Effector memory CD4-positive, alpha-beta T cell (primary cell): Measurements from ENCODE around the gene DAPK3.

Source experiments
- DNase-seq, 3 donors: peaks; one replicate each; pipeline ENCODE4 v3.0.0-alpha.2; 2020
- H3K27ac ChIP-seq: 2 replicates; pipeline ENCODE4 v1.7.0; 2013; ENCODE audit warnings: mild to moderate bottlenecking, low read length, moderate library complexity; ENCODE audit not compliant: insufficient read depth, poor library complexity, severe bottlenecking
- H3K27me3 ChIP-seq: replicated peaks from 2 replicates; pipeline ENCODE4 v1.7.0; 2013; ENCODE audit warnings: mild to moderate bottlenecking, low read length; ENCODE audit not compliant: insufficient read depth, control insufficient read depth, poor library complexity, severe bottlenecking
- H3K36me3 ChIP-seq: 2 replicates; pipeline ENCODE4 v1.7.0; 2013; ENCODE audit warnings: mild to moderate bottlenecking, low read length, moderate library complexity; ENCODE audit not compliant: control insufficient read depth, insufficient read depth
- H3K4me1 ChIP-seq: 2 replicates; pipeline ENCODE4 v1.7.0; 2013; ENCODE audit warnings: low read length, mild to moderate bottlenecking; ENCODE audit not compliant: control insufficient read depth, insufficient read depth, poor library complexity, severe bottlenecking
- H3K4me3 ChIP-seq: 2 replicates; pipeline ENCODE4 v1.7.0; 2013; ENCODE audit warnings: low read length, low read depth, mild to moderate bottlenecking; ENCODE audit not compliant: insufficient read depth, poor library complexity, severe bottlenecking
- H3K9me3 ChIP-seq: 2 replicates; pipeline ENCODE4 v1.7.0; 2013; ENCODE audit warnings: mild to moderate bottlenecking, low read length, moderate library complexity; ENCODE audit not compliant: control insufficient read depth
- total RNA-seq, 3 donors: gene quantifications; one replicate each; lab custom pipeline; 2026; lab: John Stamatoyannopoulos, UW

DAPK3 gene
- 22.3 to 34.2 (median 23.2) reads per million in 3 donors for total RNA-seq

DNA sequence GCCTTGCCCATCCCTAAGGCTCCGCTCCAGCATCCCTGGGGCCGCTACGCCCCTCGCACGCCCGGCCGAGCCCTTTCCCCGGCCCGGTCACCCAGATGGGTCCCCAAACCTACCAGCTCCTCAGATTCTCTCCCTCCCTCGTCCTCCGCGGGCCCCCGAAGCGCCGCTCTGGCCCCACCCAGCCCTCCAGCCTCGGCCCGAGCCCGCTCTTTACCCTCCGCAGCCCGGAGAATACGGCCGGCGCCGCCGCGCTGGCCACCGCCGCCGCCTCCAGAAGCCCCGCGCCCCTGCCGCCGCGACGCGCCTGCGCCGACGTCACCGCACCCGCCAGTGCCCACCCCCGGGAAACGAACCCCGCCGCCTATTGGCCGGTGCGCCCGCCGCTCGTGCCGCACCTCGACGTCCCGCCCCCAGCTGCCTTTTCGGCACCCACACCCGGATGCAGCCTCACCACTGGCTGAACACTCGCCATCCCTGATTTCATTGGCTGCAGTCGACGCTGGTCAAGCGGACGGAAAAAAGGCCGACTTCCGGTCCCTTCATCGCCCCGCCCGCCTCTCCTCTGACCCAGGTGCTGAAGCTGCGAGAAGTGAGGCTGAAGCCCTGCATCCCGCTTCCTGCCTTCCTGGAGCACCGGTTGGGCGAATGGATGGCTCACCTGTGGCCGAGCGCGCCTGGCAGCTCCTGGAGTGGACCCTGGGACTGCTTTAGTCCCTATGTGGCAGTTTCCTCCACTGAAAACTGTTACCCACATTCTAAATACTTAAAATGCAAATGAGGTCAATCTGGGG is at the start of gene DAPK3:
Gene DAPK3 (minus strand): TSS at position 292 of the 791 bp plus-strand sequence. CDS start 1,364 bp downstream, outside the sequence.
- Histone ChIP-seq H3K9me3 (no peaks in the 10 kb centered on the region), H3K36me3 (peaks cover 17% of the 10 kb centered on the region), H3K27me3 (no peaks in the 10 kb centered on the region), H3K4me3 (peak within 1 kb of the TSS; percentile 76), H3K27ac (peak within 1 kb of the TSS; percentile 70), H3K4me1 (peaks cover 15% of the 10 kb centered on the region)
- DNase-seq, result peak; percentile 76 to 86 (median 78)

DNA sequence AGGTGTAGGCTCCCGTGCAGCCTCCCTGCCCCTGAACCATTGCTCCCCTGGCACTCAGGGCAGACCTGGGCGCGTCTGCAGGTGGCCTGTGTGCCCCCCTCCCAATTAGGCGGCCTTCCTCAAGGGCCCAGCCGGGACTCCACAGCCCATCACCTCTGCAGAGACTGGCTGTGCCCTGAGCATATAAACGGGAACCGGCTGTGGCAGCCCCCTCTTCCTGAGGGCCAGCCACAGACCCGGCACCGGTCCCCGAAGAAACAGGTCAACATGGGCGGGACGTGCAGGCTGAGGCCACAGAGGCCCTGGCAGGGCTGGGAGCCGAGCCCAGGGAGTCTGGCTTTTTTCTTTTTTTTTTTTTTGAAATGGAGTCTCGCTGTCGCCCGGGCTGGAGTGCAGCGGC is 48.7 kb upstream of the DAPK3 start:
- Histone ChIP-seq H3K36me3 (peaks cover 20% of the 10 kb centered on the region), H3K27me3 (no peaks in the 10 kb centered on the region), H3K27ac (no peak overlapping the region), H3K9me3 (no peaks in the 10 kb centered on the region), H3K4me1 (no peaks in the 10 kb centered on the region), H3K4me3 (no peak overlapping the region)
- no peak for DNase-seq

DNA sequence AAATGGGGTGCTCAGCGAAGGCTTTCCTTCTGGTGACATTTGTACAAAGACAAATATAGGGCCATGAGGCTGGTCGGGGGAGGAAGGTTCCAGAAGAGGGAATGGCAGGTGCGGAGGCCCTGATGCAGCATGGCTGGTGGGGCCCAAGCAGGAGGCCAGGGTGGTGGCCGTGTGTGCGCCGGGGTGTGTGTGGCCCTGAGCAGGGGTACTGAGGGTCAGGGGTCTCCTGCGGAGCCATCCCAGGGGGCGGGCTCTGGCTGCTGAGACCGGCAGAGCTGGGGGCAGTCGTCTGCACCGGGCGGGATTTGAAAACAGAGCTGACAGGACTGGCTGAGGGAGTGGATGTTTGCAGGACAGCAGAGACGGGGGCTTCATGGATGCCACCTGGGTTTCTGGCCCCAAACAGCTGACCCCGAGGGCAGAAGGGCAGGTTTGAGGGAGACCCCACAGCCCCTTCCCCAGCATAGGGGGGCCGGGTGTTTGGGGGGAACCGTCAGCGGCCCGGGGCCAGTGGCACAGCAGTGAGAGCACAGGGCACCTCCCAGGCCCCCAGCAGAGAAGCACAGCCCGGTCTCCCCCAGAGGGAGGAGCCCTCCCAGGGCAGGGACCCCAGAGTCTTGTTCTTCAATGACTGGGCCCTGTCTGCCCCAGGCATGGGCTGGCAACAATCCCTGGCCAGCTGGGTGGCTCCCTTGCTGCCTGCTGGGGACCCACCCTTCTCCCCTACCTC is 48.0 kb upstream of the DAPK3 start:
- H3K27ac ChIP-seq, result no peak overlapping the region
- H3K9me3 ChIP-seq, result no peaks in the 10 kb centered on the region
- no peak overlapping the region for H3K4me3 ChIP-seq
- no peak for DNase-seq
- peaks cover 16% of the 10 kb centered on the region for H3K36me3 ChIP-seq
- H3K4me1 ChIP-seq, result no peaks in the 10 kb centered on the region
- no peaks in the 10 kb centered on the region for H3K27me3 ChIP-seq

- no peak overlapping the region for H3K4me3 ChIP-seq
- H3K9me3 ChIP-seq, result no peaks in the 10 kb centered on the region
- H3K27me3 ChIP-seq, result no peaks in the 10 kb centered on the region
- H3K36me3 ChIP-seq, result peaks cover 24% of the 10 kb centered on the region
- DNase-seq, result no peak
- H3K4me1 ChIP-seq, result no peaks in the 10 kb centered on the region
- no peak overlapping the region for H3K27ac ChIP-seq
These were observed 47.3 kb upstream of the DAPK3 start for GRCh38 chr19:4018140-4018613.

GRCh38 chr19:4016903-4017638 is 46.2 kb upstream of the DAPK3 start:
- Histone ChIP-seq H3K27ac (no peak overlapping the region), H3K9me3 (no peaks in the 10 kb centered on the region), H3K36me3 (peaks cover 33% of the 10 kb centered on the region), H3K4me3 (no peak overlapping the region), H3K4me1 (no peaks in the 10 kb centered on the region), H3K27me3 (no peaks in the 10 kb centered on the region)
- DNase-seq, result no peak

DNA sequence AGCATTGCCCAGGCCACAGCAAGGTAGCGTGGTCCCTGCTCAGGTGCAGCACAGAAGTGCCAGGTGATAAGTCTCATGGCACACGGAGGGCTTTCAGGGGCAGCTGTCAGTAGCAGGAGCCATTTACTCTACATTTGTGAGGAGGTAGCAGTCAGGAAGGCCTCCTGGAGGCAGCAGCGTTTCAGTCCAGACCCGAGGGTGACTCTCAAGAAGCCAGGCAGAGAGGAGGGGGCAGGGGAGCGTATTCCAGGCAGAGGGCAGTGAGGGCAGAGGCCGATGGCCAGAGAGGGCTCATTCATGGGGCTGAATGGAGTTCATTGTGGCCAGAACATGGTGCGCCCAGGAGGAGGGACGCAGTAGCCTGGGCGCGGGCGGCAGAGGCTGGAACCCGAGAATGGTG is 45.6 kb upstream of the DAPK3 start:
- Histone ChIP-seq H3K9me3 (no peaks in the 10 kb centered on the region), H3K36me3 (peaks cover 33% of the 10 kb centered on the region), H3K27ac (no peak overlapping the region), H3K4me3 (no peak overlapping the region), H3K4me1 (no peaks in the 10 kb centered on the region), H3K27me3 (no peaks in the 10 kb centered on the region)
- no peak for DNase-seq

- Histone ChIP-seq H3K27me3 (no peaks in the 10 kb centered on the region), H3K9me3 (no peaks in the 10 kb centered on the region), H3K27ac (no peak overlapping the region), H3K4me1 (peaks cover 4% of the 10 kb centered on the region), H3K4me3 (no peak overlapping the region), H3K36me3 (peaks cover 37% of the 10 kb centered on the region)
- DNase-seq, result no peak
These were observed 45.0 kb upstream of the DAPK3 start for GRCh38 chr19:4015705-4016402.

GRCh38 chr19:4014541-4015491 is 43.9 kb upstream of the DAPK3 start:
- no peak overlapping the region for H3K27ac ChIP-seq

More at GRCh38 chr19:4014541-4015491, 43.9 kb upstream of the DAPK3 start:
- H3K36me3 ChIP-seq, result peaks cover 43% of the 10 kb centered on the region
- no peaks in the 10 kb centered on the region for H3K9me3 ChIP-seq
- peak in 2 of 3 donors; percentile 5 to 9 for DNase-seq
- H3K4me3 ChIP-seq, result no peak overlapping the region
- H3K27me3 ChIP-seq, result no peaks in the 10 kb centered on the region
- peaks cover 4% of the 10 kb centered on the region for H3K4me1 ChIP-seq
